Osteocyte (in vitro differentiated cells): ENCODE measurements around the gene KLF6. TPM values are rescaled to one million over a fixed set of nuclear protein-coding genes. Genes with fewer than 3 reads are reported as not detected.

Experiments used
- DNase-seq: peaks from one replicate; pipeline ENCODE4 v3.0.0; 2021; ENCODE audit warnings: mixed read lengths; ENCODE audit not compliant: unreplicated experiment; ENCODE audit errors: extremely low spot score
- H3K27ac Mint-ChIP-seq: one replicate; pipeline ENCODE4 v1.8.0; 2021; ENCODE audit warnings: mild to moderate bottlenecking, mixed read lengths; ENCODE audit not compliant: unreplicated experiment
- H3K27me3 Mint-ChIP-seq: one replicate; pipeline ENCODE4 v1.8.0; 2021; ENCODE audit warnings: mixed read lengths; ENCODE audit not compliant: unreplicated experiment
- H3K36me3 Mint-ChIP-seq: one replicate; pipeline ENCODE4 v1.8.0; 2021; ENCODE audit warnings: mixed read lengths; ENCODE audit not compliant: unreplicated experiment
- H3K4me1 Mint-ChIP-seq: one replicate; pipeline ENCODE4 v1.8.0; 2021; ENCODE audit warnings: mixed read lengths; ENCODE audit not compliant: unreplicated experiment
- H3K4me3 Mint-ChIP-seq: one replicate; pipeline ENCODE4 v1.8.0; 2021; ENCODE audit warnings: mild to moderate bottlenecking, moderate library complexity, mixed read lengths; ENCODE audit not compliant: unreplicated experiment
- H3K9me3 Mint-ChIP-seq: one replicate; pipeline ENCODE4 v1.8.0; 2021; ENCODE audit warnings: mixed read lengths; ENCODE audit not compliant: unreplicated experiment
- total RNA-seq: library from RNA; stranded (reverse); gene quantifications from 2 replicates; pipeline ENCODE4 v1.2.1, GENCODE V29; 2021
- TF ChIP-seq, protein P1 (sequence below): fragments of 200-600 bp; sonication (generic); IDR thresholded peaks from 2 replicates; pipeline ENCODE4 v1.5.0; 2021; ENCODE audit warnings: antibody characterized with exemption, mild to moderate bottlenecking, moderate library complexity

The KLF6 gene
- total RNA-seq, 1 donor from 2014 or later, result 341 TPM

- peak; percentile 11 for DNase-seq
- Mint-ChIP-seq H3K27me3 (no peaks in the 10 kb centered on the region), H3K36me3 (no peaks in the 10 kb centered on the region), H3K4me3 (no peak overlapping the region), H3K4me1 (peaks cover 9% of the 10 kb centered on the region), H3K27ac (no peak overlapping the region), H3K9me3 (no peaks in the 10 kb centered on the region)
- TF ChIP-seq, protein P1, sequence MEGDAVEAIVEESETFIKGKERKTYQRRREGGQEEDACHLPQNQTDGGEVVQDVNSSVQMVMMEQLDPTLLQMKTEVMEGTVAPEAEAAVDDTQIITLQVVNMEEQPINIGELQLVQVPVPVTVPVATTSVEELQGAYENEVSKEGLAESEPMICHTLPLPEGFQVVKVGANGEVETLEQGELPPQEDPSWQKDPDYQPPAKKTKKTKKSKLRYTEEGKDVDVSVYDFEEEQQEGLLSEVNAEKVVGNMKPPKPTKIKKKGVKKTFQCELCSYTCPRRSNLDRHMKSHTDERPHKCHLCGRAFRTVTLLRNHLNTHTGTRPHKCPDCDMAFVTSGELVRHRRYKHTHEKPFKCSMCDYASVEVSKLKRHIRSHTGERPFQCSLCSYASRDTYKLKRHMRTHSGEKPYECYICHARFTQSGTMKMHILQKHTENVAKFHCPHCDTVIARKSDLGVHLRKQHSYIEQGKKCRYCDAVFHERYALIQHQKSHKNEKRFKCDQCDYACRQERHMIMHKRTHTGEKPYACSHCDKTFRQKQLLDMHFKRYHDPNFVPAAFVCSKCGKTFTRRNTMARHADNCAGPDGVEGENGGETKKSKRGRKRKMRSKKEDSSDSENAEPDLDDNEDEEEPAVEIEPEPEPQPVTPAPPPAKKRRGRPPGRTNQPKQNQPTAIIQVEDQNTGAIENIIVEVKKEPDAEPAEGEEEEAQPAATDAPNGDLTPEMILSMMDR, result no peak
These were observed 29.3 kb downstream of the KLF6 start for GRCh38 chr10:3755440-3756359.

GRCh38 chr10:3754727-3755439, 30.1 kb downstream of the KLF6 start:
- no peak overlapping the region for H3K27ac Mint-ChIP-seq
- peak; percentile 7 for DNase-seq
- TF ChIP-seq, protein P1, result no peak

DNA sequence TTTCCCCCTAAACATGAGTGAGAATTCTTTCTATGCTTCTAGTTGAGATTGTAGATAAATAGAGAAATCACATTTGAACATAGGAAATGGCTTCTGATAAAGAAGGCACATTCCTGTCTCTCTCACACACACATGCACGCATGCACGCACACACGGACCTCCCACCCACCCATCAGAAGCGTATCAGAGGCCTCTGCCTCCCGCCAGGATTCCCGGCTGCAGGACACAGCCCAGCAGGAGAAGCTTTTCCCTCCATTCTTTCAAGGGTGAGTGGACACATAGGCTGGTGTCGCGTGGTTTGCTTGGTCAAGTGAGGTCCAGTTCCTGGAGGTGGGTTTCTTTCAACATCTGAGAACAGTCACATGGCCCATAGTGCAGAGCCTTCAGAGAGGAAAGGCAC, 34.2 kb downstream of the KLF6 start:
- Mint-ChIP-seq H3K9me3 (no peaks in the 10 kb centered on the region), H3K27ac (no peak overlapping the region), H3K36me3 (no peaks in the 10 kb centered on the region), H3K4me1 (peaks cover 25% of the 10 kb centered on the region), H3K27me3 (no peaks in the 10 kb centered on the region), H3K4me3 (no peak overlapping the region)
- DNase-seq, result peak; percentile 65
- TF ChIP-seq, protein P1, result no peak

More at GRCh38 chr10:3754727-3755439, 30.1 kb downstream of the KLF6 start:
- H3K27me3 Mint-ChIP-seq, result no peaks in the 10 kb centered on the region
- H3K4me1 Mint-ChIP-seq, result peaks cover 17% of the 10 kb centered on the region
- no peaks in the 10 kb centered on the region for H3K36me3 Mint-ChIP-seq
- H3K4me3 Mint-ChIP-seq, result no peak overlapping the region
- H3K9me3 Mint-ChIP-seq, result no peaks in the 10 kb centered on the region

DNA sequence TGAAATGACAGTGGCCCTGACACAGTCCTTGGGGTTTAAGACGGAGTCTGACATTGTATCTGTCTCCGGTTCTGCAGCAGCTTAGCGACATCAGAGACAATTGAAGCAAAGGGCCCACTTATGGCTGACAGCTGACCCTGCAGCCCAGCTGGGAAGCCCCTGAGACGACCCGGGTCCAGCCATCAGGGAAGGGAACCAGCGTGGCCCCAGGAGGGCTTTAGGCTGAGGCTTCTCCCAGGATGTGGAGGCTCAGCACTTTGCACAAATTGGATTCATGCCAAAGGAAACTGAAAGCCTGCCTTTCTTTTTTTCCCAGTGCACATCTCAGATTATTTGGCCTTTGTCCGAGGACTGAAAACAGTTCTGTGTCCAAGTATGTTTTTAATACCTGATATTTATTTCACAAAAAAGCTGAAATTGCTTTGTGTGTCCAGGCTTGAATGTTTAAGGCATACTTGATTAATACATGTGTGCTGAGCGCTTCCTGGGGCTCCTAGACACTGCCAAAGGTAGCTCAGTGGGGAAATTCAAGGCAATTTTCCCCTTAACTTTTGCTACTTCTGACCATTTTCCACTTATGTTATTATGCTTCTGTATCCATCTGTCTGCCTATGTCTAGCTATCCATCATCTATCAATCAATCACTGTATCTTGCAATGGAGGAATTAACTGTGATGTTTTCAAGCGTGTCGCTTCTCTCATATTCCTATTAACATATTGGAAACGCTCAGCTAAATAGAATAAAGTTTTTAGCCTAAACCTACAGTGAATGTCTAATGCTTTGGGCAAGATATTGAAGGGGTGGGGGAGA, 34.8 kb downstream of the KLF6 start:
- no peaks in the 10 kb centered on the region for H3K27me3 Mint-ChIP-seq

More for the DNA sequence above, 34.8 kb downstream of the KLF6 start:
- TF ChIP-seq, protein P1, result no peak
- peak overlapping the region; percentile 75 for H3K27ac Mint-ChIP-seq
- H3K36me3 Mint-ChIP-seq, result no peaks in the 10 kb centered on the region
- H3K4me1 Mint-ChIP-seq, result peaks cover 22% of the 10 kb centered on the region
- H3K9me3 Mint-ChIP-seq, result no peaks in the 10 kb centered on the region
- peak; percentile 75 for DNase-seq
- H3K4me3 Mint-ChIP-seq, result peak overlapping the region; percentile 39
